PFSK-1 (cell line): ENCODE results near the gene PSPN.

Experiments
- POLR2AphosphoS5 ChIP-seq: IDR thresholded peaks from 2 replicates; pipeline ENCODE4 v1.6.1; 2012; ENCODE audit warnings: low read depth, mild to moderate bottlenecking, control low read depth, low read length, moderate library complexity
- REST ChIP-seq, 2 experiments: IDR thresholded peaks; 2 replicates each; pipeline versions ENCODE4 v1.6.1 to v1.8.0; 2011 to 2012; ENCODE audit warnings: low read depth in 2 of 2, low read length in 2 of 2, control low read depth in 1 of 2, inconsistent platforms in 1 of 2, mild to moderate bottlenecking in 1 of 2, moderate library complexity in 1 of 2; ENCODE audit not compliant: insufficient read depth in 1 of 2
- TAF1 ChIP-seq: IDR thresholded peaks from 2 replicates; pipeline ENCODE4 v1.6.1; 2012; ENCODE audit warnings: low read length, control low read depth, borderline replicate concordance; ENCODE audit not compliant: insufficient read depth

DNA sequence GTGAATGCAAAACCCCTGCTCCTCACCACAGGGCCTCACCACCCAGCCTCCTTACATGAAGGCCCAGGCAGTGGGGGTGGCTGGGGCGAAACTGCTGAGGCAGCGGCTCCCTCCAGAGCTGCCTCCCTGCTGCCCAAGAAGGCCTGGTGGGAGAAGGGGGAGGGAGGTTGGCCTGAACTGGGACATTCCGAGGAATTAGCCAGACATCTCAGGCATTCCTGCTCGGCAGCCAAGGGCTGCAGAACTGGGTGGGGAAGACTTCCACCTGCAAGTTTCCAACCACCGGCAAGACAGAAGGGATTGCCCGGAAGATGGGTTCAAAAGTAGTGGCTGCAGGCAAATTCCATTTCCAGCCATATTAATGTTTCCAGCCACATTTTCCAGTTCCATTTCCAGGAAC is 2.3 kb upstream of the PSPN start:
- TF ChIP-seq POLR2AphosphoS5, result no peak
- no peak for TF ChIP-seq TAF1
- no peak for TF ChIP-seq REST (IDR thresholded peaks at IDR 0.05; ENCODE audit: insufficient read depth in 1 of 2, low read depth in 2 of 2, low read length in 2 of 2)
